HepG2 (cell line): ENCODE data around the gene TMEM151A. TPM values are rescaled to one million over a fixed set of nuclear protein-coding genes. Genes with fewer than 3 reads are reported as not detected.

Experiments
- ATAC-seq: fragments of 200-7000 bp; cut with Tn5 transposase; 3 replicates; pipeline ENCODE4 v1.9.1; 2020; ENCODE audit warnings: mild to moderate bottlenecking, moderate library complexity
- BruUV-seq: library from RNA; stranded (reverse); fragments of 400-500 nt; replicated peaks from 2 replicates; lab custom pipeline; 2021; lab: Mats Ljungman, UMichigan
- CTCF ChIA-PET: fragments of 300-600 bp; formaldehyde crosslinking; extraction: SDS; loops from one replicate; lab custom pipeline; 2021; ENCODE audit warnings: low total read pairs, inconsistent platforms, low intra/inter-chr PET ratio; lab: Yijun Ruan, JAX
- POLR2A ChIA-PET: fragments of 350-600 bp; sonication (Branson Sonifier 250); formaldehyde crosslinking; loops from one replicate; lab custom pipeline; 2020; ENCODE audit warnings: antibody characterized with exemption, inconsistent platforms; lab: Yijun Ruan, JAX
- DNase-seq: peaks from one replicate; pipeline ENCODE4 v3.0.0-alpha.2; 2015; ENCODE audit warnings: low spot score
- FAIRE-seq: peaks from 3 replicates; lab custom pipeline; 2011; peaks lifted over from hg19 to GRCh38; lab: Jason Lieb, UNC
- H2AFZ ChIP-seq: one replicate; pipeline ENCODE4 v1.6.1; 2011; ENCODE audit warnings: low read length, inconsistent platforms
- H3K27ac ChIP-seq: fragments of 300-600 bp; 3 replicates; pipeline ENCODE4 v1.8.0; 2011; ENCODE audit warnings: mixed run types, mild to moderate bottlenecking, mixed read lengths, low read length, inconsistent platforms; ENCODE audit not compliant: insufficient read depth; ENCODE audit errors: extremely low read length
- H3K27me3 ChIP-seq, 2 experiments: fragments of 200-600 bp in 1 of 2; 2 replicates in 1 of 2; 3 replicates in 1 of 2; pipeline versions ENCODE4 v1.6.0 to v1.8.0; 2011; ENCODE audit warnings: low read length in 2 of 2, mild to moderate bottlenecking in 2 of 2, moderate library complexity in 2 of 2, inconsistent platforms in 1 of 2; ENCODE audit not compliant: insufficient read depth in 2 of 2, control insufficient read depth in 1 of 2
- H3K36me3 ChIP-seq, 2 experiments: fragments of 200-600 bp in 1 of 2; replicated peaks in 1 of 2; 2 replicates in 1 of 2; 3 replicates in 1 of 2; pipeline versions ENCODE4 v1.5.1 to v1.8.0; 2011; ENCODE audit warnings: low read length in 2 of 2, inconsistent platforms in 1 of 2; ENCODE audit not compliant: insufficient read depth in 2 of 2, control insufficient read depth in 1 of 2
- H3K4me1 ChIP-seq: 2 replicates; pipeline ENCODE4 v1.5.1; 2012; ENCODE audit warnings: low read length, inconsistent platforms; ENCODE audit not compliant: insufficient read depth
- H3K4me2 ChIP-seq: 2 replicates; pipeline ENCODE4 v1.6.0; 2011; ENCODE audit warnings: low read depth, low read length, inconsistent platforms
- H3K4me3 ChIP-seq, 3 experiments: fragments of 200-600 bp in 1 of 3; sonication (generic), shearing (Covaris generic) in 1 of 3; replicated peaks in 1 of 3; 2 replicates each; pipeline ENCODE4 v1.5.1; 2011 to 2016; ENCODE audit warnings: low read length in 3 of 3, inconsistent platforms in 2 of 3, low read depth in 2 of 3, mild to moderate bottlenecking in 2 of 3, control low read depth in 1 of 3, mixed read lengths in 1 of 3; ENCODE audit not compliant: insufficient read depth in 1 of 3
- H3K79me2 ChIP-seq: one replicate; pipeline ENCODE4 v1.6.1; 2011; ENCODE audit warnings: low read length, inconsistent platforms; ENCODE audit not compliant: insufficient read depth
- H3K9ac ChIP-seq: 2 replicates; pipeline ENCODE4 v1.6.0; 2011; ENCODE audit warnings: mild to moderate bottlenecking, low read depth, low read length, inconsistent platforms; ENCODE audit not compliant: insufficient read depth
- H3K9me3 ChIP-seq: 2 replicates; pipeline ENCODE4 v1.5.1; 2012; ENCODE audit warnings: mild to moderate bottlenecking, low read length
- H4K20me1 ChIP-seq: 2 replicates; pipeline ENCODE4 v1.6.0; 2011; ENCODE audit warnings: inconsistent platforms, mild to moderate bottlenecking, low read length, moderate library complexity; ENCODE audit not compliant: insufficient read depth
- GATA4 ChIP-seq: sonication (generic); IDR thresholded peaks from 2 replicates; pipeline ENCODE4 v1.6.1; 2016; ENCODE audit warnings: antibody characterized with exemption, low read depth, borderline replicate concordance
- MAZ ChIP-seq, 2 experiments: sonication (generic) in 1 of 2; formaldehyde crosslinking in 1 of 2; IDR thresholded peaks; 2 replicates each; pipeline versions ENCODE4 v1.5.0 to v1.6.1; 2012 to 2020; ENCODE audit warnings: low read depth in 2 of 2, mild to moderate bottlenecking in 2 of 2, borderline replicate concordance in 1 of 2, improper control_type of control experiment in 1 of 2, low read length in 1 of 2, missing genetic modification reagents in 1 of 2, moderate library complexity in 1 of 2
- PITX1 ChIP-seq: sonication (generic); formaldehyde crosslinking; IDR thresholded peaks from 2 replicates; pipeline ENCODE4 v1.5.1; 2020; ENCODE audit warnings: mild to moderate bottlenecking, missing genetic modification reagents
- RXRA ChIP-seq: sonication (generic); formaldehyde crosslinking; IDR thresholded peaks from 2 replicates; pipeline ENCODE4 v1.5.1; 2020; ENCODE audit warnings: missing genetic modification reagents
- ZNF350 ChIP-seq: sonication (generic); formaldehyde crosslinking; IDR thresholded peaks from 2 replicates; pipeline ENCODE4 v1.4.0; 2020; ENCODE audit warnings: mild to moderate bottlenecking, low read depth, missing genetic modification reagents, borderline replicate concordance
- ZNF605 ChIP-seq: sonication (generic); formaldehyde crosslinking; IDR thresholded peaks from 2 replicates; pipeline ENCODE4 v1.8.0; 2022; ENCODE audit warnings: mild to moderate bottlenecking, missing genetic modification reagents
- WGBS: methylation state at CpG from one replicate; pipeline ENCODE4 v1.1.6; 2017; ENCODE audit warnings: low lambda C conversion rate; 5-methylcytosine and 5-hydroxymethylcytosine counted together
- in situ Hi-C: cut with HindIII; loops from 2 replicates; pipeline ENCODE4 v1.10.0; 2017; ENCODE audit warnings: low pct_unique_long_range_greater_than_20kb; ENCODE audit not compliant: extremely low pct_ligation_motif_present
- intact Hi-C: fragments of 100-400 bp; cut with micrococcal nuclease; formaldehyde crosslinking; loops from one replicate; pipeline ENCODE4 v1.10.0; 2022; ENCODE audit not compliant: unreplicated experiment
- polyA plus RNA-seq, 8 experiments: library from polyadenylated mRNA; depleted of rRNA in 3 of 8; stranded (reverse) in 7 of 8; unstranded in 1 of 8; fragments of >200 nt; fragmentation: Illumina TruSeq in 4 of 8; extraction: Trizol in 4 of 8; gene quantifications; 2 replicates each; pipeline versions ENCODE4 v1.2.1 to v1.2.3, GENCODE V29; 2011 to 2016; ENCODE audit warnings: low read depth in 4 of 8, missing spikeins in 1 of 8, mixed read lengths in 1 of 8; ENCODE audit not compliant: insufficient read depth in 1 of 8
- total RNA-seq, 5 experiments: library from RNA; depleted of rRNA; stranded (reverse); fragments of >200 nt; fragmentation: Illumina TruSeq; extraction: Trizol; gene quantifications; 2 replicates each; pipeline ENCODE4 v1.2.3, GENCODE V29; 2016; ENCODE audit warnings: low read depth in 1 of 5

TMEM151A gene
- total and polyA plus RNA-seq, 2 of the 13 experiments (the other 11 are each of a cell fraction or from before 2014, with no cell fraction given): 0.18 to 0.33 TPM

DNA sequence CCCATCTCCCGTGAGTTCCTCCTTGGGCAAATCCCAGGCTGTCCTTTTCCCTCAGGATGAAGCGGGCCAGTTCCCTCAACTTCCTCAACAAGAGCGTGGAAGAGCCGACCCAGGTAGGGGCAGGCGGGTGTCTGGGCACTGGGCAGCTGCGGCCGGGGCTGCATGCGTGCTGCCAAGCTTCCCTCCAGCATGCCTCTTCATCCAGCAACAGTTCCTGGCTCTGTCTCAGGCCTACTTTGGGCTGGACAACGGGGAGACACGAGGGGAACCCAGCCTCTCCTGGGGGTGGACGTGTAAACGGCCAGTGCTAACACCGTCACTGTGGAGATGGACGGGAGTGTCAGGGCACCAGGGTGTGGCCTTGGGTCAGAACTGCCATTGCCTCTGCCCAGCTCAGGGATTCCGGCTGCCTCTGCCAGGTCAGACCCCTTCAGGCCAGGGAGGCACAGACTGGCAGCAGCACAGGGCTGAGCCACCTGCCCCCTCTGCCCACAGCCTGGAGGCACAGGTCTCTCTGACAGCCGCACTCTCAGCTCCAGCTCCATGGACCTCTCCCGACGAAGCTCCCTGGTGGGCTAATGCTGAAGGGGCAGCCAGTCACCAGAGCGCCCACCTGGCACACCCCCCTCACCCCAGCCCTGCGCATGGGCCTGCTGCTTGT lies 25.2 kb upstream of the TMEM151A start:
- Histone ChIP-seq H3K4me1 (peaks cover 13% of the 10 kb centered on the region), H3K9ac (no peak overlapping the region), H3K4me3 (no peak overlapping the region), H3K27me3 (no peaks in the 10 kb centered on the region; a peak in 1 of 5 replicates), H3K27ac (no peak overlapping the region), H3K4me2 (no peak overlapping the region), H2AFZ (no peak overlapping the region), H3K79me2 (peaks cover 24% of the 10 kb centered on the region), H3K36me3 (peaks cover 4 to 10% of the 10 kb centered on the region in 2 experiments; a peak in 3 of 5 replicates), H4K20me1 (peaks cover 10% of the 10 kb centered on the region), H3K9me3 (no peaks in the 10 kb centered on the region)
- intact Hi-C loops (no loop called here), in situ Hi-C loops (no loop called here)
- POLR2A ChIA-PET: interaction anchor here (1.7 to 4.0 kb wide), 2 partner anchors 22 to 51 kb away, joined by 8 to 31 read pairs; partner anchors contain the start of gene YIF1A
- no peak for DNase-seq
- FAIRE-seq: no peak
- WGBS: over 99% methylated on average over 8 of the region's 20 CpGs
- TF ChIP-seq RXRA (CRISPR knock-in tag): 0 out of 2 replicates have a peak, but pooled peaks have one; percentile 3
- 0 out of 2 replicates have a peak, but pooled peaks have one; percentile 8 for TF ChIP-seq ZNF605 (CRISPR knock-in tag)
- no peak for TF ChIP-seq ZNF350 (CRISPR knock-in tag)
- no TSS peak for BruUV-seq
- ATAC-seq: no peak
- CTCF ChIA-PET: no interaction called here

DNA sequence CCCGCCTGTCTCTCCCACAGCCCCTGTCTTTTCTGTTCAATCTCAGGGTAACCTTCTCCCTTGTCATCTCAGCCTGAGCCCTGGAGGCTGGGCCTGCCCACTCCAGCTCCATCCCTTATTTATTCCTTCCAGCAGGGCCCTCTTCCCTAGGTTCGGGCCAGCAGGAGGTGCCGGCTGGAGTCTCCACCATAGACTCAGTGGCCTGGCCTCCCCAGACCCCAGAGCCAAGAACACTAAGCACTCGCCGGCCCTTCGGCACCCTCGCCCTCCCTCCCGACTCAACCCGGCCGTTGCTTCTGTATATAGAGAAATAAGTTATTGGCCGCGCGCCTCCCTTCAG lies 24.7 kb upstream of the TMEM151A start:
- ATAC-seq (no peak), DNase-seq (no peak), FAIRE-seq (no peak)
- ChIA-PET POLR2A (interaction anchor here (0.7 to 4.0 kb wide), 6 partner anchors 22 to 215 kb away, joined by 3 to 31 read pairs (median 6); partner anchors contain the start of genes SF3B2 and YIF1A), CTCF (no interaction called here)
- Histone ChIP-seq H3K27ac (no peak overlapping the region), H3K4me3 (peak overlapping the region in 1 of 3 experiments; percentile 98; a peak in 1 of 6 replicates), H4K20me1 (peaks cover 10% of the 10 kb centered on the region), H3K27me3 (no peaks in the 10 kb centered on the region; a peak in 1 of 5 replicates), H3K9ac (no peak overlapping the region; the same call in 1 of the 2 replicates), H3K4me1 (peaks cover 13% of the 10 kb centered on the region), H2AFZ (no peak overlapping the region), H3K79me2 (peaks cover 24% of the 10 kb centered on the region), H3K36me3 (peaks cover 8 to 12% of the 10 kb centered on the region in 2 experiments; a peak in 4 of 5 replicates), H3K9me3 (no peaks in the 10 kb centered on the region), H3K4me2 (peak overlapping the region; percentile 47; the same call in 1 of the 2 replicates)
- TF ChIP-seq MAZ (IDR thresholded peaks at IDR 0.05; ENCODE audit: borderline replicate concordance, low read depth, low read length) (0 out of 2 replicates have a peak, but pooled peaks have one; percentile 2), MAZ (CRISPR knock-in tag; IDR thresholded peaks at IDR 0.05; ENCODE audit: low read depth) (no peak), PITX1 (no peak), GATA4 (no peak)
- 94% methylated on average over 13 of the region's 13 CpGs for WGBS
- BruUV-seq: no TSS peak
- in situ Hi-C loops: no loop called here
- intact Hi-C loops: no loop called here
